Retina (tissue), 1 donor: ENCODE data around the gene MRNIP.
"Not testable (repeated sequence)": the region's sequence is repeated elsewhere in the genome, so short reads cannot be mapped to it uniquely, and the experiment has no call there.

Experiments
- DNase-seq: peaks from one replicate; pipeline ENCODE4 v3.0.0-alpha.2; 2016

Gene MRNIP

DNA sequence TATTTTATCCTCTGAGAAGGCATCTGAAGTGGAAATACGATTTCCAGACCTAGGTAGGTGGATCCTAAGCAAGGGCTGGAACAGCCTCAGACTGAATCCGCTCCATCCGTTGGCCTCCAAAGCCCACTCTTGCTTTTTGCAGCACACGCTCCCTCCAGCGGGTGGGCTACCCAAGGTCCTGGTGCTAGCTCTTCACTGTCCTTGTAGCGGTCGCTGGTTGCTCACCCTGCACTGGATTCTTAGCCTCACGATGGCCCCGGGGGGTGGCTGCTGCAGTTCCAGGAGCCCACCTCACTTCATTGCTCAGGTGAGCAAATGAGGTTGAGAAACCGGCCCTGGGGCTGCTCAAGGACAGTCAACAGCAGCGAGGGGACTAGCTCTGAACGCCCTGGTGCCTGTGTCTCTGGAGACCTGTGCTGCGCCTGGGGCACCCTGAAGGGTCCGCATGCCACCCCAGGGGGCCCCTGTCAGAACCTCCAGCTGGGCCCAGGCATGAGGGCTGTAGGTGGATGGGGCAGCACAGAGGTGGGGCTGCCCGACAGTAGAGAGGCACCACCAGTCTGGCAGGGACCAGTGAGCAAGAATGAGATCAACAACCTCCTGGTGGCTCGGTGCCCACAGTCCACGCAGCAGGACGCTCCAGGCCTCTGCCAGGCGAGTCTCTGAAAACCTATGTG lies 56.3 kb downstream of the MRNIP start:
- peak; percentile 40 for DNase-seq

DNA sequence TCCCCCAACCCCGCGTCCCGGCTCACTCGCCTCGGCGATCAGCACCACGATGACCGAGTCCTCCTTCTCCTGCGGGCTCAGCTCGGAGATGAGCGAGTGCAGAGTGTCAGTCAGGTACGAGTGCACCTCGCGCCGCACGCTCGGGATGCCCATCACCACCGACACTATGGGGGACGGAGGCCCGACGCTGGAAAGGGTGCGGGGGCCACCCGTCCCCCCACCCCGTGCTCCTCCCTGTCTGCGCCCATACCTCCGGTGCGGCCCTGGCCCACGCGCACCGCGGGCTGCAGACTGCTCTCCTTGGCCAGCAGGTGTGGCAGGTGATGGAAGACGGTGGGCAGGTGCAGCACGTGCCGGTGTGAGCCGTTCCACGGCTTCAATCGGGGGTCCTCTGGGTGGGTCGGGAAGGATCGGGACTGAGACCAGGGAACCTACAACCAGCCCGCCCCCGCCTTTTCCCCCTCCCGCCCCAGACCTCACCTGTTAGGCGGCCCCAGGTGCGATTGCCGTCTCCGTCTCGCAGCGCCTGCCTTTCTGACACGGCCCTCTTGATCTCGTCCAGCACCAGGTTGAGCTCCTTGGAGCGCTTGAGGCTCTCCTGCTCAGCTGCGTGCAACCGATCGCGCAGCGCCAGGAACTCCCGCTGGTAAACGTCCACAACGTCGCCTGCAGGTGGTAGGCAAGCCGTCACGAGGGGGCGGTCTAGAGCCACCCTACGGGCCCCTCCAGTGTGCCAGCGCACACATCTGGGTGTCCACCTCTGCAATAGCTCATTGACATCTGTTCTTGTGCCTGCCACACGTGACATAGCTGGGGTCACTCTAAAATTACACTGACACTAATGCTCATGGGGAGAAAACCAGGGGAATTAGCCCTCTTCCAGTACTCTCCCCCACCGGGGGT lies 57.1 kb downstream of the MRNIP start:
- peak; percentile 62 for DNase-seq

DNA sequence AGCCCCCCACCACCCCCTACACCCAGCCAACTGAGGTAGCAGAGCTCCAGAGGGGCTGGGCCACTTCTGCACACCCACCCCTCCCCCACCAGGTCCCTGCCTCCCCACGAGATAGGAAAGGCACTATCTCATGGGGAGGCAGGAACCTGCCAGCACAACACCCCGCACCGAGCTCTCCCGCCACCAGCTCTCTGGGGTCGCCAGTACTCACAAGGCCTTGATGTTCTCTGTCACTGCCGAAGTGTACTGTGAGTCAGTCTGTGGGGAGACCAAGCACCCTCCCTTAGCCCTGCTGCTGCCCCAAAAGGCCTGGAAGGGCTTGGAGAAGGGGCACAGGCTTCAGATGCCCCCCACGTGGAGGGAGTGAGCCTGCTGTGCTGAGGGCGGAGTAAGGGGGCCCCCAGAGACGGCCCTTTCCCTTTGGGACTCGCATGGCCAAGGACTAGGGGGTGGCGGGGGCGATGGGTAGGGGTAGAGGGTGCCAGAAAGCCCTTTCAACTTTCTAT lies 57.9 kb downstream of the MRNIP start:
- DNase-seq: no peak

DNA sequence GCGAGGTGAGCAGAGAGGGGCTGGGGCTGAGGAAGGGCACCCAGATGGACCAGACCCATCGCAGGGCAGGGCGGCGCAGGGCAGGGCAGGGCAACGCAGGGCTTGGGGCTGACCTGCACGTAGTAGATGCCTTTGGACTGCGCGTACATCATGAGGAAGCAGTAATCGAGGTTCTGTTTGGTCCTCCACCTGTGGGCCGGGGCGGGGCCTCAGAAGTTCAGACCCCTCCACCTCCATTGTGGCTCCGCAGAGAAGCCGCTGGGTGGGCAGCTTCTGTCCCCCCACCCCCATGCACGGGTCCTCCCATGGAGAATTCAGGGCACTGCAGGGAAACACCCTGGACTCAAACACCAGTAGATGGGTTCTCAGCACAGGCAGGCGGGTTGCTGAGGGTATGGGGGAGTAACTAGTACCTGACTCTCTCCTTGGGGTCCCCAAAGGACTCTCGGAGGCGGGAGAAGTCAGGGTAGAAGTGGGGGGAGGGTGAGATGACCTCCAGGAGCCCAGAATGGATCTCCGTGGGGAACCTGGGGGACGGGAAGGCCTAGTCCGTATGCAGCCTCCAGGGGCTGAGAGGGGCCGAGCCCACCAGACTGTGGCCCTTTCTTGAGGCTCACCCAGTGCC lies 58.4 kb downstream of the MRNIP start:
- DNase-seq: no peak

DNA sequence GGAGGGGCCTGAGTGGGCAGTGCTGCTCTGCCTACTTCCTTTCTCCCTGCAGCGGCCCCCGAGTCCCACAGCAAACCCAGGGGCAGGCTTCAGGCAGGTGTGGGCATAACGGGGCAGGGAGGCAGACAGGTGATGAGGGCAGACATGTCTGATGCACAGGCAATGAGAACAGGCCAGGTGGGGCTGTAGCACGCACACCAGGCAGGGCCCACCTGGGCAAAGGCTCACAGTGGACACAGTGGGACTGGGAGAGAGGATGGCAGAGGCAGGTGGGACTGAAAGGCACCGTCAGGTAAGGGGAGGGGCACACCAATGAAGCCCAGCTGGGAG lies 59.0 kb downstream of the MRNIP start:
- no peak for DNase-seq

DNA sequence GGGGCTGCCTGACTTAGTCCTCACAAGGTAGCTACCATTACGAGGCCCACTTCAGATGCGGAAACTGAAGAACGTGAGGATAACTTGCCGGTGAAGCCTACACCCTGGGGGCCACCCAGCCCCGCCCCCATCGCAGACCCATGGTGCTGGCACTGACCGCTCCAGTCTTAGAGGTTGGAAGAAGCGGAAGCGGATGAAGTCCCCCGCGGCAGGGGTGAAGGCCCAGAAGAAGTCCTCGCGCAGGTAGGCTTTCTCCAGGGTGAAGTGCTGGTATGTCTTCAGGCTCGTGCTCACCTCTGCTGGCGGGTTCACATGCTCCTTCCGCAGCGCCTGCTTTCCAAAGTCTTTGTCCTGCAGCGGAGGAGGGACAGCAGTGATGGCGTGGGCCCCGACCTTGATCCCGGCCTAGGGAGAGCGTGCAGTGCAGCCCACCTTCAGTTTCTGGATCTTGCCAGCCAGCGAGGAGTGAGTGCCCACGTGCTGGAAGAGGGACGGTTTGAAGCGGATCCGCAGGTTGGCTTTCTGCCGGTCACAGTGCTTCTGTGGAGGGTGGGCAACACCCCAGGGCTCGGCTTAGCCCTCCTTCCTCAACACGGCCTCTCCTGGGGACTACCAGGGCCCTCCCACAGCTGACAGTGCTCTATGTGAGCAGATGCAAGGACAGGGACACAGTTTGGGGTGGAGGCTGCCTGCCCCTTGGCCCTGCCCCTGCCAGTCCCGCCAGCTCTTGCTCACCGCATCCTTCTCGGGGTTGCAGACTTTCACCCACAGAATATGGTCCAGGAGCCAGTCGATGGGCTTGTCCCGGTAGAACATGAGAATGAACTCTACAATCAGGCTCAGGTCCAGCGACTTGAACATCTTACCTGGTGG lies 59.6 kb downstream of the MRNIP start:
- no peak for DNase-seq

DNA sequence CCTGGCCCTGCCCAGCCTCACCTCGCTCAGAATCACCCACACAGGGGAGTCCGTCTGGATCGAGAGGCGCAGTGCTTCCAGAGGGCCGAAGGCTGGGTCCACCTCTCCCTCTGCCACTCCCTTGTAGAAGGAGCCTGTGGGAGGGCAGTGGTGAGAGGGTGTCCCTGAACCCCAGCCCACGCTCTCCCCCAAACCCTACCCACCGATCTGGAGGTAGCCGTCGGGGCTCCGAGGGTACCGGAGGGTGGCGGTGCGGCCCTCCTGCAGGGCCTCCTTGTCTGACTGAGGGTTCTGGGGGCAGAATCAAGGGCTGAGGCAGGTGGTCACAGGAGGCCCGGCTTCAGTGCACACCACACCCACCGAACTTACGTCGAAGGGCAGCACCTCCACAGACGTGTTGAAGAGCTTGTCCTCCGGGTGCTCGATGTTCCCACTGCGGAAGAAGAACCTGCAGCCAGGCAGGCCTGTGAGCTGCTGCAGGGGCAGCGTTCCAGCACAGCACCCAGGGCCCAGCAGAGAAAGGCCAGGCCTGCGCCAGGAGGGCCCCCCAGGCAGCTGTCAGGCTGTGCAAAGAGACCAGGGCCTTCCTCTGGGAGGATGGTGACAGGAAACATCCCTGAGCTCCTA lies 60.4 kb downstream of the MRNIP start:
- no peak for DNase-seq

DNA sequence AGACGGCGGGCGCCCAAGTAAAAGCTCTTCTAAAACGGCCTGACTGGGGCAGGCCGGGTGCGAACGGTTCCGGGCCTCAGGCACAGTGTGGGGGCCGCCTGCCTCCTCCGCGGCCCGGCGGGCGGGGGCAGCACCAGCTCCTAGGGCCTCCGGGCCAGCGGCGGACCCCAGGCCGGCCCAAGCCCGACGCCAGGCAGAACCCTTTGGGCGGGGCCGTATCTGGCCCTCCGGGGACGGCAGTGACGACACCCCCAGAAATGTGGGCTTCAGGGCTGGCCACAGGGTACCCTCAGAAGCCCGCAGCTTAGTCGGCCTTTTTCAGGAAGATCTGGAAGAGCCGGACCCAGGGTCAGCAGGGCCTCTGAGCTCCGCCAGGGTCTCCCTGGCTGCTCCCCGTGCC lies 60.9 kb downstream of the MRNIP start:
- DNase-seq: no peak

DNA sequence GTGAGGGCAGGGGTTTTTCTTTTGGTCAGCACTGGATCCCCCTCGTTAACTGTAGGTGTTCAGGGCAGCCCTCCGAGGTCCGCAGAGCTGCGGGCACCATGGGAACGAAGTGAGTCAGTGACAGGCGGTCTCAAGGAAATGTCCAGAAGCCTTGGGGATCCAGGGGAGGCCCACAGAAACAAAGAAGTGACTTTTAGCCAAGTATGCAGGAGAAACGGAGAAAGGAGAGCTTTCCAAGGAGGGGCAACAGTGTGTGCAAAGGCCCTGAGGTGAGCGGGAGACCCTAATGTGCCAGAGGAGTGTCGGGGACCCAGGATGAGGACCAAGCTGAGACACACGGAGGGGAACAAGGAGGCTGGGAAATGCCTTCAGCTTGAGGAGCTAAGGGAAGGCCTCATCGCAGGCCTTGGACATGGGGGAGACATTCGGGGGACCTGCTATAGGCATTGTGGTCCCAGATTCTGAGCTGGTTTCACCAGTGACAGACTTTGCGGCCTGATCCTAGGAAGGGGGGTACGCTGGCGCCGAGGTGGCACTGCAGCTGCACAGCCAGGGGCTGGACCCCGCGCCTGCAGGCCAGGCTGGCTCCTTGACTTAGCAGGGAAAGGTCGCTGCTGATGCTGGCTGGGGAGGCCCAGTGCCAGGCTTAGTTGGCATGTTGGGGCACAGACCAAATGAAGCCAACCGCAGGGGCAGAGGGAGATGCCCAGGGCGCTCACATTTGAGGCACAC lies 61.6 kb downstream of the MRNIP start:
- no peak for DNase-seq

DNA sequence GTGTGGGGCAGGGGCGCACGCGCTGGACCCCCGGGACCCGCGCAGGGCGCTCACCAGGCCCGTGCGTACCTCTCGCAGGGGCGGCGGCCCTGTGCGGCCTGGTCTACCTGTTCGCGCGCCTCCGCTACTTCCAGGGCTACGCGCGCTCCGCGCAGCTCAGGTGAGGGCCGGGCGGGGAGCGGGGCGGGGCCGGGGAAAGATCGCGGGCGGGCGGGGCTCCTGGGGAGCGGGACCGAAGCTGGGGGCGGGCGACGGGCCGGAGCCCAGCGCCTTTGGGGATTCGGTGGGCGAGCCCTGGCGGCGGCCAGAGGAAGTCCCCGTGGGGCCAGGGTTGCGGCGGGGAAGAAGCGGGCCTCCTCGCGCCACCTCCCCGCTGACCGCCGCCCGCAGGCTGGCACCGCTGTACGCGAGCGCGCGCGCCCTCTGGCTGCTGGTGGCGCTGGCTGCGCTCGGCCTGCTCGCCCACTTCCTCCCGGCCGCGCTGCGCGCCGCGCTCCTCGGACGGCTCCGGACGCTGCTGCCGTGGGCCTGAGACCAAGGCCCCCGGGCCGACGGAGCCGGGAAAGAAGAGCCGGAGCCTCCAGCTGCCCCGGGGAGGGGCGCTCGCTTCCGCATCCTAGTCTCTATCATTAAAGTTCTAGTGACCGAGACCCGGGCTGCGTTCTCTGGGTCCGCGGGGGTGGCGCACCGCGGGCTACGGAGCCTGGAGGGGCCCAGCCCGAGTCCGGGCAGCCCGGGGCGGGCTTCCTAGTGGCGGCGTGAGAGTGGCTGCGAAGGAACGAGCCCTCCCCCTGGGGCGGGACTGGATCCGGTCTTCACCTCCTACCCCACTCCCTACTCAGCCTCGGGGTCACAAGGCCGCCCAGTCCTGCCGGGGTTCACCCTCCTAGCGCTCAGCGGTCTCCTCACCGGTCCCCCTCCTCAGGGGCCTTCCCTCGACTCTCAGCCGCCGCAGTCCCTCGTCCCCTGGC lies 62.5 kb downstream of the MRNIP start:
- peak; percentile 89 for DNase-seq

DNA sequence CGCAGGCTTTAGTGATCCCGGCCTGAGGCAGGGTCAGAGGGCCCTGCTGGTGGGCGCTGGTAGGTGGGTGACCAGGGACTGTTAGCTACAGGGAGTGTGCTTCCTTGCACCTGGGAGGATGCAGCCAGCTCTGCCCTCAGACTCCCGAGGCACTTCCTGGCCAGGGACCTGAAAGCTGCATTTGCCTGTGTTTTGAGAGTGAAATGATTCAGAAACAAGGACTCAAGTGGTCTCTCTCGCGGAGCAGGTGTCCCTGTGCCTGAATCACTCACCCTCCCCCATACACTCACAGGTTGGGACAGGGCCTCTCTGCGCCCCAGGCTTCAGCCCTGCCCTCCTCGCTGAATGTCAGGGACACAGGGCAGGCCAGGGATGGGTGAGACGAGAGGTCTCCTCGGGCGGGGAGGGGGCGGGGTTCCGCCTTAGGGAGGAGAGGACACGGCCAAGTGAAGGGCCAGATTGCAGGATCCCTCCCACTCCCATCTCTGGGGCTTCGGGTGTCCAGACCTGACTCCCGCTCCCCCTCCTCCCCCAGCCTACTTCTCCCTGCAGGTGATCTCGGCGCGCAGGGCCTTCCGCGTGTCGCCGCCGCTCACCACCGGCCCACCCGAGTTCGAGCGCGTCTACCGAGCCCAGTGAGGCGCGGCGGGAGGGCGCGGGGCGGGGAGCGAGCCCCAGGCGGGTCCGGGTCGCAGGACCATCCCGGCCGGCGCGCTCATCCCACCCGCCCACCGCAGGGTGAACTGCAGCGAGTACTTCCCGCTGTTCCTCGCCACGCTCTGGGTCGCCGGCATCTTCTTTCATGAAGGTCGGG lies 63.4 kb downstream of the MRNIP start:
- DNase-seq: peak; percentile 67

DNA sequence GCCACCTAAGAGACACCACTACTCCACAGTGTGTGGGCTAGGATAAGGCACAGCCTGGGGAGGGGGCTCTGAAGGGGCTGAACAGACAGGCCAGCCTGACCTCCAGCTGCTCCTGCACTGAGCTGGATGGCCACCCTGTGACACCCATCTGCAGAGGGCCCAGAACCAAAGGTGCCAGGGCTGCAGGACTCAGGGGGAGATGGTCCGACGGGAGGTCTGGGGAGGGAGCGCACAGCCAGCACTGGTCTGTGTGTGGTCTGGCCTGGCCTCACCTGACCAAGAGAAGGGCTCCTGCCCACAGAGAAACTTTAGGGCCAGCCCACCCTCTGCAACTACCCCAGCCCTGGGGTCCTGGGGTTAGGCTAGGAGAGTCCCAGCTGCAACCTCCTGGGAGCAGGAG lies 64.0 kb downstream of the MRNIP start:
- DNase-seq: peak; percentile 24

DNA sequence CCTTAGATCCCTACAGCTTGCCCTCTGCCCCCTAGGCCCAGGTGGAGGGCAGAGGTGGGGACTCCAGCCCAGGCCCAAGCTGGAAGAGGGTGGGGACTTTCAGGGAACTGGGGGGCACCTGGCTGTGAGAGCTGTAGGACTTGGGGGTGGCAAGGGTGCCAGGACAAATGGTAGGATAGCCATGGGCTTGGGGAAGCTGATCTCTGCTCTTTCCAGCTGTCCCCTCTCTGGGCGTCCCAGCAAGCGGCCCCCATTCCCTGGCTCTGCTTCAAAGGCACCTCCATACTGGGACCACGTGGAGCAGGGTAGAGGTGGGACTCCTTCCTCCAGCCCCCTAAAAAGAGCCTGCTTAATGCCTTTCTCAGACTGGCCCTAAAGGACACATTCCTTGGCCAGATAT lies 64.4 kb downstream of the MRNIP start:
- no peak for DNase-seq

DNA sequence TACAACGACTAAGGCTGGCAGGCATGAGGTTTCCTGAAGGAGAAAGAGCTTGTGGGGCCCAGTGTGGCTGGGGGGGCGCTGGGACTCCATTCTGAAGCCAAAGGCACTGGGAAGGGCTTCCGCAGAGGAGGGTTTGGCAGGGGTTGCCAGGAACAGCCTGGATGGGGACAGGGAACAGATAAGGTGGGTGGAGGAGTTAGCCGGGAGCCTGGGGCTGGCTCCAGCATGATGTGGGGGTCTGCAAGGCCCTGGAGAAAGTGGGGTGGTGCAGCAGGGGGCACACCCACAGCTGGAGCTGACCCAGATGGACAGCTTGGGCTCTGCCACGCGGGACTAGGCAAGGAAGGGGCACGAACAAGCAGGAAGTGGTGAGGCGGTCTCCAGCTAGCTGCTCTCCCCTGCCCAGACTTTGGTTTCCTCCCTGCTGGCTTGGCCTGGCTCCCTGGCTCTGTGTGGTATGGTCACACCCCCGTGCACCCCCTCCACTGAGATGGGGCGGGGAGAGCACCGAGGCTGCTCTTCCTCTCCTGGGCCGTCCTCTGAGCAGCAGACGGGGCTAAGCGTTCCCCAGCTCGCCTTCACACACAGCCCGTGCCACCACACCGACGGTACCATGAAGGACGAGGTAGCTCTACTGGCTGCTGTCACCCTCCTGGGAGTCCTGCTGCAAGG lies 65.0 kb downstream of the MRNIP start, which contains the start of gene LTC4S:
TSS of gene LTC4S (plus strand) at position 519 of the 672 bp plus-strand sequence. CDS start at position 614, 95 bp downstream.
- peak; percentile 29 for DNase-seq

DNA sequence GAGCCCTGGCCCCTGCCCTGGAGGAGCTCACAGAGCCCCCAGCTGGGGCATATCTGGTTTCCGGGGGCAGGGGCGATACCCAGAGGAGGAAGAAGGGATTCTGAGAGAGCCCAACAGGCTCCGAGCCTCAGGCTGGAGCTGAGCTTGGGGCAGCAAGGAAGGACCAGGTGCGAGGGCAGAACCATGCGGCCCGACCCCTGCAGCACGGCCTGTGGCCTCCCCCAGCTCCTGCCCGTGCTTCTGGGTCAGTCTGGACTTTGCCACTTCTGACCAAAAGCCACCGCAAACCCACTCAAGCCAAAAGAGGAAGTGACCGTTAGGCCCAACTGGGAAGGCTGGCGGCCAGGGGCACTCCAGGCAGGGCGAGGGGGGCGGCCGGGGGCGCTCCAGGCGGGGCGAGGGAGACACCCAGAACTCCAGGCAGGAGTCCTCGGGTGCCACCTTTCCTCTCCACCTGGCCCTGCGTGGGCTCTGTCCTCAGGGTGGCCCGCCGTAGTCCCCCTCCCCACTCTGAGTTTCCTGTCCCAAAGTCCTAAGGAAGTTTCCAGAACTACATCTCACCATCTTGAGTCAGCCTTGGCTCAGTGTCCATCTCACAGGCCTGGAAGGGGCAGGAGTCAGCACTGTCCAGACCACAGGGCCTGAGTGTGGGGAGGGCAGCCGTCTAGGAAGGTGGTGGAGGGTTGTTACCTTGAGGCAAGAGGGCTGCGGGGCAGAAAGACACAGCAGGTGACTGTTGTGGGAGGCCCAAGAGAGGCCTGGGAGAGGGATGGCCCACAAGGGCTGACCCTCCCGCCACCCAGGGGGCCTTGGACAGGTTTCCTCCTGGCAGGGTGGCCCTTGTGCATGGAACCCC lies 65.8 kb downstream of the MRNIP start:
- no peak for DNase-seq

DNA sequence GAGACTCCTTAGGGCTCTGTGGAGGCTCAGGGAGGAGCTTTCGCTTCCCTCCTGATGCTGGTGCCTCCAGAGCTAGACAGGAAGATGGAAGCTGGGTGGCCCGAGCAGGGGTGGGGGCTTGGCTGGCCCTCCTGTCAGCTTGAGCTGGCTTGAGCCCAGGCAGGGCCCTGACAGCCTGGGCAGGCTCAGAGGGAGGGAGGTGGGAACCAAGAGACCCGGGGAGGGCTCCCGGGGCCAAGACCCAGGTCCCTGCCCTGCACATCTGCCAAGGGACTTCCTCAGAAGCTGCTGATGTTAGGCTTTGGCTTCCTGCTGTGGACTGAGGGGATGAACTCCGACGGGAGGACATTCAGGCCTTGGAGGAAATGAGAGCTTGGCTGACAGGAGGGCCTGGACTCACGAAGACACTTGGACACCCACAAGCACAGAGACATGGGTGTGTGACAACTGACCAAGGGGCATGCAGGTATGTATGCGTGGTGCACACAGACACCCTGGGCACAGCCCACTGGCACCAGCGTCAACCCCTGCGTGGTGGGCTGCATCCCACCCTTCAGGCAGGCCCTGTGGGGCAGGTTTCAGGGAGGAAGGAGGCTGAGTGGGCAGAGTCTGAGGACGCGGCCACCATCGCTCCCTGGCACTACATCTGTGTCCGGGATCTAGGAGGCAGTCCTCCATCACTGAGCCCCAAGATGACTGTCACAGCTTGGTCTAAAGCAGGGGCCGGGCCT lies 66.6 kb downstream of the MRNIP start:
- no peak for DNase-seq

DNA sequence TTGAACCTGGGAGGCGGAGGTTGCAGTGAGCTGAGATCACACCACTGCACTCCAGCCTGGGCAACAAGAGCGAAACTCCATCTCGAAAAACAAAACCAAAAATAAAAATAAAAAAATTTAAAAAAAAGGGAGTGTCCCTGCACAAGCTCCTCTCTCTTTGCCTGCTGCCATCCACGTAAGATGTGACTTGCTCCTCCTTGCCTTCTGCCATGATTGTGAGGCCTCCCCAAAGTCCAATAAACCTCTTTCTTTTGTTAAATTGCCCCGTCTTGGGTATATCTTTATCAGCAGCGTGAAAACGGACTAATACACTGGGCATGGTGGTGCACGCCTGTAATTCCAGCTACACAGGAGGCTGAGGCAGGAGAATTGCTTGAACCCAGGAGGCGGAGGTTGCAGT lies 69.3 kb downstream of the MRNIP start:
- not testable (repeated sequence) for DNase-seq
